HL-60 (cell line): ENCODE results near the gene DPEP3.

Experiments
- DNase-seq, 2 experiments: peaks; one replicate each; pipeline ENCODE4 v3.0.0-alpha.2; 2010 to 2020; ENCODE audit warnings: low read depth in 1 of 2, low spot score in 1 of 2
- H3K27ac ChIP-seq: fragments of 250-450 bp; sonication (Bioruptor Pico); replicated peaks from 2 replicates; pipeline ENCODE4 v1.5.1; 2020; ENCODE audit warnings: mild to moderate bottlenecking, moderate library complexity
- H3K27me3 ChIP-seq: fragments of 250-450 bp; sonication (Bioruptor Pico); 2 replicates; pipeline ENCODE4 v1.5.1; 2021; ENCODE audit warnings: mild to moderate bottlenecking, moderate library complexity; ENCODE audit not compliant: insufficient read depth, poor library complexity, severe bottlenecking
- H3K4me3 ChIP-seq: replicated peaks from 2 replicates; pipeline ENCODE4 v1.5.1; 2011; ENCODE audit warnings: mild to moderate bottlenecking, control low read depth, low read length; ENCODE audit not compliant: insufficient read depth
- CTCF ChIP-seq: IDR thresholded peaks from one replicate; pipeline ENCODE4 v1.5.1; 2011; ENCODE audit warnings: low read length, control low read depth, inconsistent platforms; ENCODE audit not compliant: insufficient read depth
- GABPA ChIP-seq: IDR thresholded peaks from 2 replicates; pipeline ENCODE4 v1.6.1; 2012; ENCODE audit warnings: low read depth
- POLR2AphosphoS5 ChIP-seq: IDR thresholded peaks from 2 replicates; pipeline ENCODE4 v1.6.1; 2012; ENCODE audit warnings: low read depth
- REST ChIP-seq: IDR thresholded peaks from 2 replicates; pipeline ENCODE4 v1.6.1; 2012; ENCODE audit warnings: low read depth; ENCODE audit not compliant: insufficient replicate concordance
- SPI1 ChIP-seq: IDR thresholded peaks from 2 replicates; pipeline ENCODE4 v1.6.1; 2012; ENCODE audit warnings: low read depth, mild to moderate bottlenecking, borderline replicate concordance

The DPEP3 gene

GRCh38 chr16:67928147-67928546 lies 52.2 kb downstream of the DPEP3 start:
- TF ChIP-seq SPI1 = no peak
- no peak for TF ChIP-seq GABPA
- TF ChIP-seq POLR2AphosphoS5 = no peak
- TF ChIP-seq CTCF = no peak
- TF ChIP-seq REST = no peak
- Histone ChIP-seq H3K4me3 (no peak overlapping the region), H3K27ac (no peak overlapping the region), H3K27me3 (no peaks in the 10 kb centered on the region)
- DNase-seq = no peak

- Histone ChIP-seq H3K27me3 (no peaks in the 10 kb centered on the region), H3K27ac (no peak overlapping the region), H3K4me3 (no peak overlapping the region)
- no peak for DNase-seq
- no peak for TF ChIP-seq SPI1
Observed at GRCh38 chr16:67927131-67927941, 53.0 kb downstream of the DPEP3 start.

GRCh38 chr16:67926181-67926750 lies 54.0 kb downstream of the DPEP3 start:
- Histone ChIP-seq H3K27ac (no peak overlapping the region), H3K4me3 (no peak overlapping the region), H3K27me3 (no peaks in the 10 kb centered on the region)
- no peak for DNase-seq
- no peak for TF ChIP-seq SPI1
- TF ChIP-seq REST = no peak
- TF ChIP-seq CTCF = no peak
- TF ChIP-seq GABPA = no peak
- TF ChIP-seq POLR2AphosphoS5 = no peak
